ENCODE data around the gene RAE1. TPM values are rescaled to one million over a fixed set of nuclear protein-coding genes. Genes with fewer than 3 reads are reported as not detected.

Gene RAE1
- total RNA-seq, 1 experiment from 2014 or later, result 31.3 TPM

DNA sequence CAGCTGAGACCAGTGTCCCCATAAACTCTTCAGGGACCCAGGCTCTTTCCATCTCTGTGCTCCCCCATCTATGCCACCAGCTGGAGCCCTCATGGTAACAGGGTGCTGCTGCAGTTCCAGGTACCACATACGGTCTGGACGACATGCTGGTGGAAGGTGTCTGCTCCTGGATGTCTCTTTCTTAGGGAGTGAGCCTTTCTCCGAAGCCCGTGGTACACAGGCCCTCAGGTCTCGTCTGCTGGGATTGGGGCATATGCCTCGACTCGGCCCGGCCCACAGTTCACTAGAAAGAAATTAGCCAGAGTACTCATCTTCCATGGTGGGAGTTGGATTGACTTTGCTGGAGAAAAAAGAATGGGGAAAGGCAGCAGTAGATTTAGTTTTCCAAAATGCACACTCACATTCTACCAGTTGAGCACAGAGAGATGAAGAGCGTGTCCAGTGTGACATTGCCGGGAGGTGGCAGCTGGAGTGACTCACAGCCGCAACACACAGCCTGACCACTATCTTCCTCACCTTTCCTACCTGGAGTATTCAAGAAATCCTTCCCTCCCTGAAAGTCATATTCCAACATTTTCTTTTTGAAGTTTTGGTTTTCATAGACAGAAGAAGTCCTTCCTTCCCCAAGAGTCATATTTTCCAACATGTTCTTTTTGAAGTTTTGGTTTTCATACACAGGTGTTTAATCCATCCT is 40.1 kb upstream of the RAE1 start (continued):
- TF ChIP-seq, protein P1, sequence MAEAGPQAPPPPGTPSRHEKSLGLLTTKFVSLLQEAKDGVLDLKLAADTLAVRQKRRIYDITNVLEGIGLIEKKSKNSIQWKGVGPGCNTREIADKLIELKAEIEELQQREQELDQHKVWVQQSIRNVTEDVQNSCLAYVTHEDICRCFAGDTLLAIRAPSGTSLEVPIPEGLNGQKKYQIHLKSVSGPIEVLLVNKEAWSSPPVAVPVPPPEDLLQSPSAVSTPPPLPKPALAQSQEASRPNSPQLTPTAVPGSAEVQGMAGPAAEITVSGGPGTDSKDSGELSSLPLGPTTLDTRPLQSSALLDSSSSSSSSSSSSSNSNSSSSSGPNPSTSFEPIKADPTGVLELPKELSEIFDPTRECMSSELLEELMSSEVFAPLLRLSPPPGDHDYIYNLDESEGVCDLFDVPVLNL (CRISPR knock-in tag; IDR thresholded peaks at IDR 0.05; ENCODE audit: borderline replicate concordance, low read depth), result no peak
- TF ChIP-seq, protein P2, sequence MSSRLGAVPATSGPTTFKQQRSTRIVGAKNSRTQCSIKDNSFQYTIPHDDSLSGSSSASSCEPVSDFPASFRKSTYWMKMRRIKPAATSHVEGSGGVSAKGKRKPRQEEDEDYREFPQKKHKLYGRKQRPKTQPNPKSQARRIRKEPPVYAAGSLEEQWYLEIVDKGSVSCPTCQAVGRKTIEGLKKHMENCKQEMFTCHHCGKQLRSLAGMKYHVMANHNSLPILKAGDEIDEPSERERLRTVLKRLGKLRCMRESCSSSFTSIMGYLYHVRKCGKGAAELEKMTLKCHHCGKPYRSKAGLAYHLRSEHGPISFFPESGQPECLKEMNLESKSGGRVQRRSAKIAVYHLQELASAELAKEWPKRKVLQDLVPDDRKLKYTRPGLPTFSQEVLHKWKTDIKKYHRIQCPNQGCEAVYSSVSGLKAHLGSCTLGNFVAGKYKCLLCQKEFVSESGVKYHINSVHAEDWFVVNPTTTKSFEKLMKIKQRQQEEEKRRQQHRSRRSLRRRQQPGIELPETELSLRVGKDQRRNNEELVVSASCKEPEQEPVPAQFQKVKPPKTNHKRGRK (CRISPR knock-in tag; IDR thresholded peaks at IDR 0.05; ENCODE audit: borderline replicate concordance), result no peak

DNA sequence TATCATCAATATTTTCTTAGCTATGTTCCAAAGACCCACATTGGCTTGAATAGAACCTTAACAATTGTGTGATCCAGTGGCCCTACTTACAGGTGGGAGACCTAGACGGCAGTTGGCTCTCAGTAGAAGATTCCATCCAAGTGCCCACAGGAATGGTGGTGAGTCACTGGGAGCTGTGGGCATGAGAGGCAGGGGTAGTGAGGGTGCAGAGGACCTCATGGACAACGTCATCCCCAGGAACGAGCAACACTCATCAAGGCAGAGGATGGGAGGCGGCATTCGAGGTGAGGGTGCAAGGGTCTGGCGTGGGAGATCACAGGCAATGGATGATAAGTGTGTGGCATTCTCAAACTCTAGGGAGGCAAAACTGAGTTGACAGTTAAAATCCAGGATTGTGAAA is 38.9 kb upstream of the RAE1 start:
- CTCF ChIA-PET, result no interaction called here
- TF ChIP-seq EMX1 (CRISPR knock-in tag; IDR thresholded peaks at IDR 0.05), result no peak
- TF ChIP-seq CREB1 (CRISPR knock-in tag; IDR thresholded peaks at IDR 0.05), result no peak
- no peak for TF ChIP-seq ZNF416 (CRISPR knock-in tag; IDR thresholded peaks at IDR 0.05)
- TF ChIP-seq, protein P3, sequence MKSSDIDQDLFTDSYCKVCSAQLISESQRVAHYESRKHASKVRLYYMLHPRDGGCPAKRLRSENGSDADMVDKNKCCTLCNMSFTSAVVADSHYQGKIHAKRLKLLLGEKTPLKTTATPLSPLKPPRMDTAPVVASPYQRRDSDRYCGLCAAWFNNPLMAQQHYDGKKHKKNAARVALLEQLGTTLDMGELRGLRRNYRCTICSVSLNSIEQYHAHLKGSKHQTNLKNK (CRISPR knock-in tag; IDR thresholded peaks at IDR 0.05), result no peak
- Mint-ChIP-seq H3K9me3 (no peaks in the 10 kb centered on the region), H3K4me3 (no peak overlapping the region), H3K4me1 (no peaks in the 10 kb centered on the region), H3K36me3 (no peaks in the 10 kb centered on the region), H3K27ac (no peak overlapping the region), H3K27me3 (ENCODE audit: low read depth) (no peaks in the 10 kb centered on the region)
- POLR2A ChIA-PET, result no interaction called here
- ATAC-seq (no peak), DNase-seq (ENCODE audit: low spot score) (no peak)

DNA sequence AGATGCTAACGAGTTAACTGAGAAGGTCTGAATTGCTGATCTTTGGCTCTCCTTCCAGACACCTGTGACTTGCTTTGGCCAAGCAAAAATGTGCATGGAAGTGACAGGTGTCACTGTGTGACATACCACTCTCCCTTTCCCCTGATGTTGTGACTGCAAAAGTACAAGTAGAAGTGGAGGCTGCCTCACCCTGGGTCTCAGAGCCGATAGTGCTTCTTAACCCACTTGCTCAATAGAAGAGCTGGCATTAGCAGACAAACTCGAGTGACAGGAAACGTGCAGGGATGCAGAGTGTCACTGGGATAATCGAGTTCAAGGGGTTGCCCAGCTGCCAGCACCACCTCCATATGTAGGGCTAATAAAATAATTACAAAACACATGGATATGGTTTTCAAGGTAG is 37.8 kb upstream of the RAE1 start:
- no peak overlapping the region for H3K4me3 Mint-ChIP-seq
- no peaks in the 10 kb centered on the region for H3K9me3 Mint-ChIP-seq
- DNase-seq (ENCODE audit: low spot score) (no peak), ATAC-seq (no peak)
- H3K27me3 Mint-ChIP-seq (ENCODE audit: low read depth), result no peaks in the 10 kb centered on the region
- TF ChIP-seq FOXK1 (CRISPR knock-in tag; IDR thresholded peaks at IDR 0.05) (no peak), PRRX2 (CRISPR knock-in tag; IDR thresholded peaks at IDR 0.05) (no peak), HMGA2 (CRISPR knock-in tag; IDR thresholded peaks at IDR 0.05) (no peak), OVOL2 (CRISPR knock-in tag; IDR thresholded peaks at IDR 0.05; ENCODE audit: borderline replicate concordance) (no peak), RORB (CRISPR knock-in tag; IDR thresholded peaks at IDR 0.05) (no peak)
- TF ChIP-seq, protein P4, sequence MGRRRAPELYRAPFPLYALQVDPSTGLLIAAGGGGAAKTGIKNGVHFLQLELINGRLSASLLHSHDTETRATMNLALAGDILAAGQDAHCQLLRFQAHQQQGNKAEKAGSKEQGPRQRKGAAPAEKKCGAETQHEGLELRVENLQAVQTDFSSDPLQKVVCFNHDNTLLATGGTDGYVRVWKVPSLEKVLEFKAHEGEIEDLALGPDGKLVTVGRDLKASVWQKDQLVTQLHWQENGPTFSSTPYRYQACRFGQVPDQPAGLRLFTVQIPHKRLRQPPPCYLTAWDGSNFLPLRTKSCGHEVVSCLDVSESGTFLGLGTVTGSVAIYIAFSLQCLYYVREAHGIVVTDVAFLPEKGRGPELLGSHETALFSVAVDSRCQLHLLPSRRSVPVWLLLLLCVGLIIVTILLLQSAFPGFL (CRISPR knock-in tag; IDR thresholded peaks at IDR 0.05; ENCODE audit: borderline replicate concordance), result no peak
- TF ChIP-seq, protein P5, sequence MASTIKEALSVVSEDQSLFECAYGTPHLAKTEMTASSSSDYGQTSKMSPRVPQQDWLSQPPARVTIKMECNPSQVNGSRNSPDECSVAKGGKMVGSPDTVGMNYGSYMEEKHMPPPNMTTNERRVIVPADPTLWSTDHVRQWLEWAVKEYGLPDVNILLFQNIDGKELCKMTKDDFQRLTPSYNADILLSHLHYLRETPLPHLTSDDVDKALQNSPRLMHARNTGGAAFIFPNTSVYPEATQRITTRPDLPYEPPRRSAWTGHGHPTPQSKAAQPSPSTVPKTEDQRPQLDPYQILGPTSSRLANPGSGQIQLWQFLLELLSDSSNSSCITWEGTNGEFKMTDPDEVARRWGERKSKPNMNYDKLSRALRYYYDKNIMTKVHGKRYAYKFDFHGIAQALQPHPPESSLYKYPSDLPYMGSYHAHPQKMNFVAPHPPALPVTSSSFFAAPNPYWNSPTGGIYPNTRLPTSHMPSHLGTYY (CRISPR knock-in tag; IDR thresholded peaks at IDR 0.05), result no peak
- TF ChIP-seq, protein P6, sequence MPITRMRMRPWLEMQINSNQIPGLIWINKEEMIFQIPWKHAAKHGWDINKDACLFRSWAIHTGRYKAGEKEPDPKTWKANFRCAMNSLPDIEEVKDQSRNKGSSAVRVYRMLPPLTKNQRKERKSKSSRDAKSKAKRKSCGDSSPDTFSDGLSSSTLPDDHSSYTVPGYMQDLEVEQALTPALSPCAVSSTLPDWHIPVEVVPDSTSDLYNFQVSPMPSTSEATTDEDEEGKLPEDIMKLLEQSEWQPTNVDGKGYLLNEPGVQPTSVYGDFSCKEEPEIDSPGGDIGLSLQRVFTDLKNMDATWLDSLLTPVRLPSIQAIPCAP (CRISPR knock-in tag; IDR thresholded peaks at IDR 0.05), result no peak
- H3K36me3 Mint-ChIP-seq, result no peaks in the 10 kb centered on the region
- ChIA-PET POLR2A (no interaction called here), CTCF (no interaction called here)
- no peak overlapping the region for H3K27ac Mint-ChIP-seq
- H3K4me1 Mint-ChIP-seq, result 0 out of 2 replicates have a peak, but pooled peaks cover 4% of the 10 kb centered on the region

DNA sequence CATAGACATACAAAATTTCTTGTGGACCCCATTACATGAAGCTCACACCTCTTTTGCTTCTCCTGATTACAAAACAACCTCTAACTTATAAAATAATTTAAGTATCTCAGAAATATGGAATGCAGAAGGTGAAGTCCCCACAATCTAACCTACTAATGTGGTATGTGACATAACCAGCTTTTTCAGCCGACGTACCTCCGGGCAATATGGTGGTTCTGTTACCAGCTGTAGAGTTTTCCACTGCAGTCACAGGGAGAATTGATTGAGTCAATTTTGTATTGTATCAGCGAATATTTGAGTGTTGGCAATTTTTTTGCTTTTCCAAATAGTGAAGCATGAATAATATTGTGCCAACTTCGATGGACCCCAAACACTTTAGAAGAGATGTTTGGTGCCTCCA is 37.1 kb upstream of the RAE1 start:
- 0 out of 2 replicates have a peak, but pooled peaks cover 4% of the 10 kb centered on the region for H3K4me1 Mint-ChIP-seq
- DNase-seq (ENCODE audit: low spot score) (no peak), ATAC-seq (no peak)
- no peaks in the 10 kb centered on the region for H3K9me3 Mint-ChIP-seq
- H3K36me3 Mint-ChIP-seq, result no peaks in the 10 kb centered on the region
- no peak overlapping the region for H3K4me3 Mint-ChIP-seq
- H3K27ac Mint-ChIP-seq, result no peak overlapping the region
- ChIA-PET POLR2A (no interaction called here), CTCF (interaction anchor here (1.2 kb wide), 1 partner anchor 22 kb away, joined by 3 read pairs; no protein-coding TSS in a partner anchor)
- no peaks in the 10 kb centered on the region for H3K27me3 Mint-ChIP-seq (ENCODE audit: low read depth)
- TF ChIP-seq, protein P7, sequence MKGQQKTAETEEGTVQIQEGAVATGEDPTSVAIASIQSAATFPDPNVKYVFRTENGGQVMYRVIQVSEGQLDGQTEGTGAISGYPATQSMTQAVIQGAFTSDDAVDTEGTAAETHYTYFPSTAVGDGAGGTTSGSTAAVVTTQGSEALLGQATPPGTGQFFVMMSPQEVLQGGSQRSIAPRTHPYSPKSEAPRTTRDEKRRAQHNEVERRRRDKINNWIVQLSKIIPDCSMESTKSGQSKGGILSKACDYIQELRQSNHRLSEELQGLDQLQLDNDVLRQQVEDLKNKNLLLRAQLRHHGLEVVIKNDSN (CRISPR knock-in tag; IDR thresholded peaks at IDR 0.05), result no peak
- no peak for TF ChIP-seq SP1 (CRISPR knock-in tag; conservative IDR thresholded peaks at IDR 0.05)
- TF ChIP-seq, protein P5 (CRISPR knock-in tag; IDR thresholded peaks at IDR 0.05), result no peak
- TF ChIP-seq PRRX2 (CRISPR knock-in tag; IDR thresholded peaks at IDR 0.05), result no peak
- TF ChIP-seq NFE2L1 (CRISPR knock-in tag; IDR thresholded peaks at IDR 0.05), result no peak
- TF ChIP-seq CBFB (CRISPR knock-in tag; IDR thresholded peaks at IDR 0.05; ENCODE audit: low read depth), result no peak
- TF ChIP-seq, protein P8, sequence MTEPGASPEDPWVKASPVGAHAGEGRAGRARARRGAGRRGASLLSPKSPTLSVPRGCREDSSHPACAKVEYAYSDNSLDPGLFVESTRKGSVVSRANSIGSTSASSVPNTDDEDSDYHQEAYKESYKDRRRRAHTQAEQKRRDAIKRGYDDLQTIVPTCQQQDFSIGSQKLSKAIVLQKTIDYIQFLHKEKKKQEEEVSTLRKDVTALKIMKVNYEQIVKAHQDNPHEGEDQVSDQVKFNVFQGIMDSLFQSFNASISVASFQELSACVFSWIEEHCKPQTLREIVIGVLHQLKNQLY (CRISPR knock-in tag; IDR thresholded peaks at IDR 0.05), result no peak
- TF ChIP-seq NR1H2 (CRISPR knock-in tag; IDR thresholded peaks at IDR 0.05), result no peak
- TF ChIP-seq ZNF263 (CRISPR knock-in tag; IDR thresholded peaks at IDR 0.05; ENCODE audit: low read depth), result no peak
- no peak for TF ChIP-seq ZNF232 (CRISPR knock-in tag; IDR thresholded peaks at IDR 0.05)

Measured in WTC11 (cell line).